ENCODE results near the gene ACAA2. TPM values are rescaled to one million over a fixed set of nuclear protein-coding genes. Genes with fewer than 3 reads are reported as not detected.

Gene ACAA2
- total RNA-seq, 1 experiment from 2014 or later: 50.8 TPM

DNA sequence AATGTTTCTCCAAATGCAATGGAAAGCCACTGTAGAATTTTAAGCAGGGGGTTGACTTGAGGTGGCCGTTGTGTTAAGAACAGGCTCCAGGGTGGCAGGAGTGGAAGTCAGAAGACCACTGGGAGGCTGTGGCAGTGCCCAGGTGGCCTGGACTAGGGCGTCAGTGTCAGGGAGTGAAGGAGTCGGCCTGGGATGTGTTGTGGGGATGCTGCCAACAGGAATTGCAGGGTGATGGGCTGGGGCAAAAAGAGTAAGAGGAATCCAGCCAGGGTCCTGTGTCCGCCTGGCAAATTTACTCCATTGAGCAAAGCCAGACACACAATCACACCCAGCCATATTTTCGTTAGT, 55.1 kb downstream of the ACAA2 start:
- Histone ChIP-seq H3K27ac (ENCODE audit: low read length) (no peak overlapping the region), H3K4me3 (ENCODE audit: low read depth in 2 of 2, low read length in 2 of 2) (no peak overlapping the region), H3K9me3 (ENCODE audit: control insufficient read depth, insufficient read depth, low read depth, low read length) (no peaks in the 10 kb centered on the region), H3K27me3 (ENCODE audit: control insufficient read depth, insufficient read depth, low read length) (no peaks in the 10 kb centered on the region), H3K4me1 (ENCODE audit: control insufficient read depth, insufficient read depth, low read length) (no peaks in the 10 kb centered on the region), H3K36me3 (ENCODE audit: control insufficient read depth, insufficient read depth, low read length) (no peaks in the 10 kb centered on the region)
- no peak for TF ChIP-seq SIN3A (IDR thresholded peaks at IDR 0.05; ENCODE audit: borderline replicate concordance, insufficient read depth, low read depth, low read length)
- ATAC-seq (no peak), DNase-seq (ENCODE audit: low read depth, low spot score) (no peak)
- POLR2A ChIA-PET: no interaction called here
- in situ Hi-C loops (cut with HindIII; ENCODE audit: low pct_unique_long_range_greater_than_20kb, low sequenced_read_pairs) (no loop called here), intact Hi-C loops (cut with micrococcal nuclease; ENCODE audit: unreplicated experiment) (no loop called here)
- CTCF ChIA-PET: no interaction called here
- no TSS peak for BruUV-seq (replicated peaks)

GRCh38 chr18:49757513-49758262, 55.6 kb downstream of the ACAA2 start:
- no TSS peak for BruUV-seq (replicated peaks)
- Histone ChIP-seq H3K4me3 (ENCODE audit: low read depth in 2 of 2, low read length in 2 of 2) (no peak overlapping the region), H3K36me3 (ENCODE audit: control insufficient read depth, insufficient read depth, low read length) (no peaks in the 10 kb centered on the region), H3K4me1 (ENCODE audit: control insufficient read depth, insufficient read depth, low read length) (no peaks in the 10 kb centered on the region), H3K27ac (ENCODE audit: low read length) (no peak overlapping the region), H3K27me3 (ENCODE audit: control insufficient read depth, insufficient read depth, low read length) (no peaks in the 10 kb centered on the region), H3K9me3 (ENCODE audit: control insufficient read depth, insufficient read depth, low read depth, low read length) (no peaks in the 10 kb centered on the region)
- in situ Hi-C loops (cut with HindIII; ENCODE audit: low pct_unique_long_range_greater_than_20kb, low sequenced_read_pairs): no loop called here
- CTCF ChIA-PET: no interaction called here
- ATAC-seq (0 out of 2 replicates have a peak, but pooled peaks have one; percentile 43), DNase-seq (ENCODE audit: low read depth, low spot score) (no peak)
- intact Hi-C loops (cut with micrococcal nuclease; ENCODE audit: unreplicated experiment): no loop called here
- POLR2A ChIA-PET: no interaction called here
- TF ChIP-seq CTCF (IDR thresholded peaks at IDR 0.05) (no peak), SIN3A (IDR thresholded peaks at IDR 0.05; ENCODE audit: borderline replicate concordance, insufficient read depth, low read depth, low read length) (no peak), TCF7L2 (IDR thresholded peaks at IDR 0.05; ENCODE audit: low read depth, low read length) (no peak), POLR2AphosphoS5 (IDR thresholded peaks at IDR 0.05; ENCODE audit: low read depth, low read length) (no peak)
- TF ChIP-seq, protein P1, sequence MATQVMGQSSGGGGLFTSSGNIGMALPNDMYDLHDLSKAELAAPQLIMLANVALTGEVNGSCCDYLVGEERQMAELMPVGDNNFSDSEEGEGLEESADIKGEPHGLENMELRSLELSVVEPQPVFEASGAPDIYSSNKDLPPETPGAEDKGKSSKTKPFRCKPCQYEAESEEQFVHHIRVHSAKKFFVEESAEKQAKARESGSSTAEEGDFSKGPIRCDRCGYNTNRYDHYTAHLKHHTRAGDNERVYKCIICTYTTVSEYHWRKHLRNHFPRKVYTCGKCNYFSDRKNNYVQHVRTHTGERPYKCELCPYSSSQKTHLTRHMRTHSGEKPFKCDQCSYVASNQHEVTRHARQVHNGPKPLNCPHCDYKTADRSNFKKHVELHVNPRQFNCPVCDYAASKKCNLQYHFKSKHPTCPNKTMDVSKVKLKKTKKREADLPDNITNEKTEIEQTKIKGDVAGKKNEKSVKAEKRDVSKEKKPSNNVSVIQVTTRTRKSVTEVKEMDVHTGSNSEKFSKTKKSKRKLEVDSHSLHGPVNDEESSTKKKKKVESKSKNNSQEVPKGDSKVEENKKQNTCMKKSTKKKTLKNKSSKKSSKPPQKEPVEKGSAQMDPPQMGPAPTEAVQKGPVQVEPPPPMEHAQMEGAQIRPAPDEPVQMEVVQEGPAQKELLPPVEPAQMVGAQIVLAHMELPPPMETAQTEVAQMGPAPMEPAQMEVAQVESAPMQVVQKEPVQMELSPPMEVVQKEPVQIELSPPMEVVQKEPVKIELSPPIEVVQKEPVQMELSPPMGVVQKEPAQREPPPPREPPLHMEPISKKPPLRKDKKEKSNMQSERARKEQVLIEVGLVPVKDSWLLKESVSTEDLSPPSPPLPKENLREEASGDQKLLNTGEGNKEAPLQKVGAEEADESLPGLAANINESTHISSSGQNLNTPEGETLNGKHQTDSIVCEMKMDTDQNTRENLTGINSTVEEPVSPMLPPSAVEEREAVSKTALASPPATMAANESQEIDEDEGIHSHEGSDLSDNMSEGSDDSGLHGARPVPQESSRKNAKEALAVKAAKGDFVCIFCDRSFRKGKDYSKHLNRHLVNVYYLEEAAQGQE (IDR thresholded peaks at IDR 0.05; ENCODE audit: insufficient read depth in 1 of 2, low read depth in 2 of 2, low read length in 1 of 2): no peak

- DNase-seq (ENCODE audit: low read depth, low spot score) (no peak), ATAC-seq (no peak)
- H3K4me3 ChIP-seq (ENCODE audit: low read depth in 2 of 2, low read length in 2 of 2): no peak overlapping the region
- no TSS peak for BruUV-seq (replicated peaks)
- ChIA-PET POLR2A (no interaction called here), CTCF (no interaction called here)
- no peaks in the 10 kb centered on the region for H3K4me1 ChIP-seq (ENCODE audit: control insufficient read depth, insufficient read depth, low read length)
- H3K27me3 ChIP-seq (ENCODE audit: control insufficient read depth, insufficient read depth, low read length): no peaks in the 10 kb centered on the region
- intact Hi-C loops (cut with micrococcal nuclease; ENCODE audit: unreplicated experiment) (no loop called here), in situ Hi-C loops (cut with HindIII; ENCODE audit: low pct_unique_long_range_greater_than_20kb, low sequenced_read_pairs) (no loop called here)
- no peaks in the 10 kb centered on the region for H3K36me3 ChIP-seq (ENCODE audit: control insufficient read depth, insufficient read depth, low read length)
- H3K27ac ChIP-seq (ENCODE audit: low read length): no peak overlapping the region
- H3K9me3 ChIP-seq (ENCODE audit: control insufficient read depth, insufficient read depth, low read depth, low read length): no peaks in the 10 kb centered on the region
- no peak for TF ChIP-seq CTCF (IDR thresholded peaks at IDR 0.05)
- TF ChIP-seq SIN3A (IDR thresholded peaks at IDR 0.05; ENCODE audit: borderline replicate concordance, insufficient read depth, low read depth, low read length): no peak
- no peak for TF ChIP-seq TCF7L2 (IDR thresholded peaks at IDR 0.05; ENCODE audit: low read depth, low read length)
- TF ChIP-seq, protein P1 (IDR thresholded peaks at IDR 0.05; ENCODE audit: insufficient read depth in 1 of 2, low read depth in 2 of 2, low read length in 1 of 2): no peak
- no peak for TF ChIP-seq POLR2AphosphoS5 (IDR thresholded peaks at IDR 0.05; ENCODE audit: low read depth, low read length)
Measured at GRCh38 chr18:49756671-49757362, 56.5 kb downstream of the ACAA2 start.
